Upper lobe of left lung (tissue), 6 donors: ENCODE data around the gene CIAPIN1. TPM values are rescaled to one million over a fixed set of nuclear protein-coding genes. Genes with fewer than 3 reads are reported as not detected.
"Not testable (repeated sequence)": the region's sequence is repeated elsewhere in the genome, so short reads cannot be mapped to it uniquely, and the experiment has no call there.

Experiments used
- ATAC-seq, 2 donors: fragments of 200-7000 bp; cut with Tn5 transposase; one replicate each; pipeline ENCODE4 v1.9.1; 2022; ENCODE audit warnings: mild to moderate bottlenecking in 2 of 2, moderate library complexity in 2 of 2; ENCODE audit not compliant: low FRiP score in 2 of 2
- DNase-seq, 2 donors: peaks; one replicate each; pipeline ENCODE4 v3.0.0-alpha.2; 2019 to 2020
- H3K27ac ChIP-seq, 4 donors: fragments of 200-600 bp; sonication (generic); one replicate each; pipeline ENCODE4 v1.5.1; 2016 to 2019
- H3K27me3 ChIP-seq, 4 donors: fragments of 200-600 bp; sonication (generic); one replicate each; pipeline ENCODE4 v1.5.1; 2017 to 2019
- H3K36me3 ChIP-seq, 4 donors: fragments of 200-600 bp; sonication (generic); one replicate each; pipeline ENCODE4 v1.5.1; 2016 to 2019
- H3K4me1 ChIP-seq, 4 donors: fragments of 200-600 bp; sonication (generic); one replicate each; pipeline ENCODE4 v1.5.1; 2018 to 2019
- H3K4me3 ChIP-seq, 4 donors: fragments of 200-600 bp; sonication (generic); one replicate each; pipeline ENCODE4 v1.5.1; 2017 to 2019; ENCODE audit warnings: mild to moderate bottlenecking in 2 of 4, moderate library complexity in 1 of 4
- H3K9me3 ChIP-seq, 4 donors: fragments of 200-600 bp; sonication (generic); one replicate each; pipeline ENCODE4 v1.5.1; 2018 to 2019
- EP300 ChIP-seq, 4 donors: sonication (generic); formaldehyde crosslinking; IDR thresholded peaks; one replicate each; pipeline ENCODE4 v1.5.1; 2017; ENCODE audit warnings: antibody characterized with exemption in 4 of 4, control low read depth in 2 of 4
- POLR2A ChIP-seq, 4 donors: fragments of 450-650 bp; IDR thresholded peaks; one replicate each; pipeline ENCODE4 v1.5.1; 2016 to 2017; ENCODE audit warnings: antibody characterized with exemption in 4 of 4, mild to moderate bottlenecking in 2 of 4
- POLR2AphosphoS5 ChIP-seq, 2 donors: sonication (generic); formaldehyde crosslinking; IDR thresholded peaks; one replicate each; pipeline ENCODE4 v1.5.1; 2017; ENCODE audit warnings: antibody characterized with exemption in 2 of 2
- WGBS, 2 donors: methylation state at CpG; one replicate each; pipeline ENCODE4 v1.1.5; 2017 to 2018; 5-methylcytosine and 5-hydroxymethylcytosine counted together
- total RNA-seq, 6 donors: library from RNA; depleted of rRNA in 4 of 6; stranded (reverse); fragments of >200 nt in 4 of 6; gene quantifications; one replicate each; pipeline versions ENCODE4 v1.1.0 to v1.2.1, GENCODE V29; 2016 to 2021
- TF ChIP-seq, protein P1 (sequence below), 6 experiments: fragments of 450-650 bp in 4 of 6; fragments of 200-600 bp in 2 of 6; sonication (generic) in 2 of 6; IDR thresholded peaks; one replicate each; pipeline ENCODE4 v1.5.1; 2016 to 2019; ENCODE audit warnings: antibody characterized with exemption in 6 of 6
- donor health status: DM: no; HTN: no; CAD: no; lungs with moderate emphysema.
- donor health status: DM: no; HTN: yes; CAD: no; lungs with severe emphysema.

Gene CIAPIN1
- total RNA-seq, 6 donors from 2014 or later, result 21.0 to 44.5 (median 36.5) TPM

GRCh38 chr16:57444711-57445110 lies 2.5 kb downstream of the CIAPIN1 start:
- TF ChIP-seq POLR2AphosphoS5 (IDR thresholded peaks at IDR 0.05), result no peak
- TF ChIP-seq, protein P1, sequence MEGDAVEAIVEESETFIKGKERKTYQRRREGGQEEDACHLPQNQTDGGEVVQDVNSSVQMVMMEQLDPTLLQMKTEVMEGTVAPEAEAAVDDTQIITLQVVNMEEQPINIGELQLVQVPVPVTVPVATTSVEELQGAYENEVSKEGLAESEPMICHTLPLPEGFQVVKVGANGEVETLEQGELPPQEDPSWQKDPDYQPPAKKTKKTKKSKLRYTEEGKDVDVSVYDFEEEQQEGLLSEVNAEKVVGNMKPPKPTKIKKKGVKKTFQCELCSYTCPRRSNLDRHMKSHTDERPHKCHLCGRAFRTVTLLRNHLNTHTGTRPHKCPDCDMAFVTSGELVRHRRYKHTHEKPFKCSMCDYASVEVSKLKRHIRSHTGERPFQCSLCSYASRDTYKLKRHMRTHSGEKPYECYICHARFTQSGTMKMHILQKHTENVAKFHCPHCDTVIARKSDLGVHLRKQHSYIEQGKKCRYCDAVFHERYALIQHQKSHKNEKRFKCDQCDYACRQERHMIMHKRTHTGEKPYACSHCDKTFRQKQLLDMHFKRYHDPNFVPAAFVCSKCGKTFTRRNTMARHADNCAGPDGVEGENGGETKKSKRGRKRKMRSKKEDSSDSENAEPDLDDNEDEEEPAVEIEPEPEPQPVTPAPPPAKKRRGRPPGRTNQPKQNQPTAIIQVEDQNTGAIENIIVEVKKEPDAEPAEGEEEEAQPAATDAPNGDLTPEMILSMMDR (IDR thresholded peaks at IDR 0.05), result no peak
- TF ChIP-seq POLR2A (IDR thresholded peaks at IDR 0.05), result no peak
- no peak for TF ChIP-seq EP300 (IDR thresholded peaks at IDR 0.05)
- no peak overlapping the region for H3K4me3 ChIP-seq
- peaks cover 0 to 3% (median 0%) of the 10 kb centered on the region in 4 donors for H3K9me3 ChIP-seq
- H3K27me3 ChIP-seq, result no peaks in the 10 kb centered on the region
- WGBS, 2 donors, result 84 to 91% methylated on average over 3 of the region's 3 CpGs
- peaks cover 7 to 23% (median 9%) of the 10 kb centered on the region in 4 donors for H3K36me3 ChIP-seq
- no peak overlapping the region for H3K27ac ChIP-seq
- DNase-seq (no peak), ATAC-seq (no peak)
- peaks cover 18 to 21% (median 19%) of the 10 kb centered on the region in 4 donors for H3K4me1 ChIP-seq

GRCh38 chr16:57440551-57440950 lies 6.6 kb downstream of the CIAPIN1 start:
- 96 to 99% methylated on average over 7 to 8 of the region's 8 CpGs for WGBS, 2 donors
- peaks cover 22 to 65% (median 35%) of the 10 kb centered on the region in 4 donors for H3K36me3 ChIP-seq
- not testable (repeated sequence) for H3K4me3 ChIP-seq, ATAC-seq, H3K4me1 ChIP-seq, H3K27me3 ChIP-seq, DNase-seq, H3K27ac ChIP-seq, H3K9me3 ChIP-seq

DNA sequence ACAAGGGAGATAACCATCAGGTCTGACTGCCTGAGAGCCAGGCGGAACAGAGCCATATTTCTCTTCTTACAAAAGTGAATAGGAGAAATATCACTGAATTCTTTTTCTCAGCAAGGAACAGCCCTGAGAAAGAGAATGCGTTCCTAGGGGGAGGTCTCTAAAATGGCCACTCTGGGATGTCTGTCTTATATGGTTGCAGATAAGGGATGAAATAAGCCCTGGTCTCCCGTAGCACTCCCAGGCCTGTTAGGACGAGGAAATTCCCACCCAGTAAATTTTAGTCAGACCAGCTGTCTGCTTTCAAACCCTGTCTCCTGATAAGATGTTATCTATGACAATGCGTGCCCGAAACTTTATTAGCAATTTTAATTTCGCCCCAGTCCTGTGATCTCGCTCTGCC lies 7.2 kb downstream of the CIAPIN1 start:
- not testable (repeated sequence) for H3K9me3 ChIP-seq, H3K4me1 ChIP-seq, ATAC-seq, H3K4me3 ChIP-seq, DNase-seq, H3K27ac ChIP-seq, H3K27me3 ChIP-seq
- H3K36me3 ChIP-seq, result peaks cover 27 to 71% (median 41%) of the 10 kb centered on the region in 4 donors
- 96% methylated on average over 8 of the region's 8 CpGs for WGBS, 2 donors

DNA sequence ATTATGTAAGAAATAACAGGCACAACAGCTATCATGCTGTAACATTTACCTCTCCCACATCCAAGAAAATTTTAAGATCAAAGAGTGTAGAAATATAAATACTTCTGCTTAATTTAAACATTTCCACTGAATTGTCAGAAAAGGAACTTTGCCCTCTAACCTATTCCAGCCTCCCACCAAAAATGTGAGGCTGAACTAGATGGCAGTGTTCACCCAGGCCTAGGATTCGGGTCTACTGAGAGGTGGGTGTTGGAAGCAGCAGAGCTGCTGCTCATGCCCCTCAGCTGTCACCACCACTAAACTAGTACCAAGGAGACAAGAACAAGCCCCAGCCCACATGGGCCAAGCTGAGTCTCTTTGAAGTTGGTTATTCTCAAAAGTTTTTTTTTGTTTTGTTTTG lies 11.3 kb downstream of the CIAPIN1 start:
- no peak for ATAC-seq
- Histone ChIP-seq H3K4me3 (no peak overlapping the region), H3K36me3 (peaks cover 60 to 99% (median 82%) of the 10 kb centered on the region in 4 donors), H3K27me3 (no peaks in the 10 kb centered on the region), H3K9me3 (peaks cover 0 to 4% (median 0%) of the 10 kb centered on the region in 4 donors), H3K4me1 (no peaks in the 10 kb centered on the region), H3K27ac (no peak overlapping the region)
- DNase-seq, result no peak
- whole genome bisulfite sequencing, 2 donors, result 95 to 100% methylated on average over 1 of the region's 1 CpG
- TF ChIP-seq EP300 (IDR thresholded peaks at IDR 0.05), result no peak
- no peak for TF ChIP-seq POLR2A (IDR thresholded peaks at IDR 0.05)
- TF ChIP-seq POLR2AphosphoS5 (IDR thresholded peaks at IDR 0.05), result no peak

DNA sequence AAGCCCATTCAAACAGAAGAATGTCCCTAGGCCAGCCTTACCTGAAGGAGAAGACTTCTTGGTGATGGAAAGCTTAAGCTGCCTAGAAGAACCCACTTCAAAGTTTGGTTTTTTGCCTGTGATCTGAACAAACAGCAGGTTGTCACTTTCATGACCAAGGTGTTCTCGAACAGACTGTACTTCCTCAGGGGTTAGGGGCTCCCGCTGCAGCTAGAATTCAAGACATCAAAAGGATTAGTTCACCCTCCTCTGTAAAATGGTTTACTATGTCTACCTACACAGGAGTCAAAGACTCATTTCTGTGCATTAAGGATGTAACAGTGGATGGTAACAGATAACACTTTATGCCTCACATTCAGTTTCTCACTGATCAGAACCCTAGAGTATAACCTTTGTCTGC lies 13.2 kb downstream of the CIAPIN1 start:
- 94 to 98% methylated on average over 2 of the region's 2 CpGs for WGBS, 2 donors

GRCh38 chr16:57432989-57433388 lies 14.2 kb downstream of the CIAPIN1 start:
- TF ChIP-seq, protein P1 (IDR thresholded peaks at IDR 0.05), result no peak
- TF ChIP-seq POLR2AphosphoS5 (IDR thresholded peaks at IDR 0.05) (no peak), EP300 (IDR thresholded peaks at IDR 0.05) (no peak), POLR2A (IDR thresholded peaks at IDR 0.05) (no peak)
- H3K36me3 ChIP-seq, result peaks cover 66 to 98% (median 88%) of the 10 kb centered on the region in 4 donors
- no peak overlapping the region for H3K27ac ChIP-seq
- H3K4me1 ChIP-seq, result no peaks in the 10 kb centered on the region
- ATAC-seq, result no peak
- DNase-seq, result no peak
- WGBS, 2 donors, result 82 to 90% methylated on average over 3 of the region's 3 CpGs
- no peaks in the 10 kb centered on the region for H3K27me3 ChIP-seq
- no peak overlapping the region for H3K4me3 ChIP-seq
- H3K9me3 ChIP-seq, result no peaks in the 10 kb centered on the region

More for the DNA sequence above, 13.2 kb downstream of the CIAPIN1 start:
- ATAC-seq (no peak), DNase-seq (no peak)
- H3K4me1 ChIP-seq, result no peaks in the 10 kb centered on the region
- H3K36me3 ChIP-seq, result peaks cover 64 to 98% (median 82%) of the 10 kb centered on the region in 4 donors
- no peak overlapping the region for H3K27ac ChIP-seq
- H3K4me3 ChIP-seq, result no peak overlapping the region
- H3K27me3 ChIP-seq, result no peaks in the 10 kb centered on the region
- H3K9me3 ChIP-seq, result no peaks in the 10 kb centered on the region
- no peak for TF ChIP-seq POLR2A (IDR thresholded peaks at IDR 0.05)
- TF ChIP-seq EP300 (IDR thresholded peaks at IDR 0.05), result no peak
- TF ChIP-seq, protein P1 (IDR thresholded peaks at IDR 0.05), result no peak
